ENCODE data around the gene CFAP107. TPM values are rescaled to one million over a fixed set of nuclear protein-coding genes. Genes with fewer than 3 reads are reported as not detected.

Gene CFAP107
- total RNA-seq, 1 experiment from 2014 or later, result not detected

DNA sequence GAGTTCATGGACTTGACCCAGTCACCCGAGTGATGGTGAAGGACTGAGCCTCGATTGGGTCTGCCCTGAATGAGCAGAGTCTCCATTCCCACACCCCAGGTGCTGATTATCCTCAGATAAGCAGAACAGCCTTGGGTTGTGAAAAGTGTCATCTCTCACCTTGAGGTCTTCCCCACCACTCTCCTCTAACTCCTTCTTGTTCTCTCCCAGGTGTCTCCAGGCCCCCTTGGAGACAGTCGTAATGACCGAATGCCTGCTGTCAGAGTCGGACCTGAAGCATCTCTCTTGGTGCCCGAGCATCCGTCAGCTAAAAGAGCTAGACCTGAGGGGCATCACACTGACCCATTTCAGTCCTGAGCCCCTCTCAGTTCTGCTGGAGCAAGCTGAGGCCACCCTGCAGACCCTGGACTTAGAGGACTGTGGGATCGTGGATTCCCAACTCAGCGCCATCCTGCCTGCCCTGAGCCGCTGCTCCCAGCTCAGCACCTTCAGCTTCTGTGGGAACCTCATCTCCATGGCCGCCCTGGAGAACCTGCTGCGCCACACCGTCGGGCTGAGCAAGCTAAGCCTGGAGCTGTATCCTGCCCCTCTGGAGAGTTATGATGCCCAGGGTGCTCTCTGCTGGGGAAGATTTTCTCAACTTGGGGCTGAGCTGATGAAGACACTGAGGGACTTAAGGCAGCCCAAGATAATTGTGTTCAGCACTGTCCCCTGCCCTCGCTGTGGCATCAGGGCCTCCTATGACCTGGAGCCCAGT lies 31.0 kb downstream of the CFAP107 start:
- peaks cover 2% of the 10 kb centered on the region; the same call in 1 of the 2 replicates for H3K27me3 ChIP-seq (ENCODE audit: control insufficient read depth, insufficient read depth, low read length)
- CTCF ChIA-PET, result no interaction called here
- H3K4me3 ChIP-seq (ENCODE audit: low read depth in 2 of 2, low read length in 2 of 2), result no peak overlapping the region
- no peaks in the 10 kb centered on the region for H3K4me1 ChIP-seq (ENCODE audit: control insufficient read depth, insufficient read depth, low read length)
- intact Hi-C loops (cut with micrococcal nuclease; ENCODE audit: unreplicated experiment) (no loop called here), in situ Hi-C loops (cut with HindIII; ENCODE audit: low pct_unique_long_range_greater_than_20kb, low sequenced_read_pairs) (no loop called here)
- no peak overlapping the region for H3K27ac ChIP-seq (ENCODE audit: low read length)
- no peak for TF ChIP-seq CTCF (IDR thresholded peaks at IDR 0.05)
- TF ChIP-seq TCF7L2 (IDR thresholded peaks at IDR 0.05; ENCODE audit: low read depth, low read length), result no peak
- no peak for TF ChIP-seq SIN3A (IDR thresholded peaks at IDR 0.05; ENCODE audit: borderline replicate concordance, insufficient read depth, low read depth, low read length)
- no peak for TF ChIP-seq REST (IDR thresholded peaks at IDR 0.05; ENCODE audit: insufficient read depth in 1 of 2, low read depth in 2 of 2, low read length in 1 of 2)
- TF ChIP-seq POLR2AphosphoS5 (IDR thresholded peaks at IDR 0.05; ENCODE audit: low read depth, low read length), result no peak
- no TSS peak for BruUV-seq (replicated peaks)
- DNase-seq (ENCODE audit: low read depth, low spot score), result no peak
- POLR2A ChIA-PET, result interaction anchor here (0.6 kb wide), 1 partner anchor 505 kb away, joined by 9 read pairs; no protein-coding TSS in a partner anchor
- 0 out of 2 replicates have a peak, but pooled peaks have one; percentile 38 for ATAC-seq
- no peaks in the 10 kb centered on the region for H3K9me3 ChIP-seq (ENCODE audit: control insufficient read depth, insufficient read depth, low read depth, low read length)
- H3K36me3 ChIP-seq (ENCODE audit: control insufficient read depth, insufficient read depth, low read length), result no peaks in the 10 kb centered on the region

DNA sequence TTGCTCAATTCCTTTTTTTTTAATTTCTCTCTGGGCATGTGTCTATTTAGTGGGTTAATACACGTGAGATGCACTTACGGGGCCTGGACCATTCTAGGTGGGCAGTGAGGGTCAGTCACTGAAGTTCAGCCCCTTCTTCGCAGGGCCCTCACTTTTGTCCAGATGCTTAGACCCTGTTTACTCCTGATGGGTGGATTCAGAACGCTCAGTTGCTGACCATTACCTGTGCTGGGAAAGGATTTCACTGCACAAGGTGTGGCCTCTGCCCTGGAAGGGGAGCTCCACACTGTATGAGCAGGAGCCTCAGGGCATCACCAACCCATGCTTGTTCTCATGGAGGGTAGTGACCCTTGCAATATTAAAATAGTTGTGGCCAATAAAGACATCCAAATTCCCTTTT lies 32.1 kb downstream of the CFAP107 start:
- no TSS peak for BruUV-seq (replicated peaks)
- POLR2A ChIA-PET, result interaction anchor here (0.6 kb wide), 1 partner anchor 506 kb away, joined by 9 read pairs; no protein-coding TSS in a partner anchor
- Histone ChIP-seq H3K9me3 (ENCODE audit: control insufficient read depth, insufficient read depth, low read depth, low read length) (no peaks in the 10 kb centered on the region), H3K4me1 (ENCODE audit: control insufficient read depth, insufficient read depth, low read length) (no peaks in the 10 kb centered on the region), H3K27ac (ENCODE audit: low read length) (no peak overlapping the region), H3K4me3 (ENCODE audit: low read depth in 2 of 2, low read length in 2 of 2) (no peak overlapping the region), H3K27me3 (ENCODE audit: control insufficient read depth, insufficient read depth, low read length) (peaks cover 2% of the 10 kb centered on the region; the same call in 1 of the 2 replicates), H3K36me3 (ENCODE audit: control insufficient read depth, insufficient read depth, low read length) (no peaks in the 10 kb centered on the region)
- ATAC-seq (no peak), DNase-seq (ENCODE audit: low read depth, low spot score) (no peak)
- CTCF ChIA-PET, result no interaction called here
- intact Hi-C loops (cut with micrococcal nuclease; ENCODE audit: unreplicated experiment) (no loop called here), in situ Hi-C loops (cut with HindIII; ENCODE audit: low pct_unique_long_range_greater_than_20kb, low sequenced_read_pairs) (no loop called here)
- no peak for TF ChIP-seq POLR2AphosphoS5 (IDR thresholded peaks at IDR 0.05; ENCODE audit: low read depth, low read length)
- TF ChIP-seq REST (IDR thresholded peaks at IDR 0.05; ENCODE audit: insufficient read depth in 1 of 2, low read depth in 2 of 2, low read length in 1 of 2), result no peak
- no peak for TF ChIP-seq CTCF (IDR thresholded peaks at IDR 0.05)
- TF ChIP-seq SIN3A (IDR thresholded peaks at IDR 0.05; ENCODE audit: borderline replicate concordance, insufficient read depth, low read depth, low read length), result no peak

Data from Panc1 (cell line).